GM12878 (cell line): ENCODE results near the gene SCEL. TPM values are rescaled to one million over a fixed set of nuclear protein-coding genes. Genes with fewer than 3 reads are reported as not detected.

Experiments used
- ATAC-seq: fragments of 200-7000 bp; cut with Tn5 transposase; 3 replicates; pipeline ENCODE4 v1.9.1; 2020; ENCODE audit warnings: mild to moderate bottlenecking, moderate library complexity
- BruUV-seq: library from RNA; stranded (reverse); fragments of 400-500 nt; replicated peaks from 2 replicates; lab custom pipeline; 2021; lab: Mats Ljungman, UMichigan
- CTCF ChIA-PET: fragments of 300-600 bp; sonication (Branson Sonifier 250); formaldehyde crosslinking; extraction: SDS; loops from one replicate; lab custom pipeline; 2021; ENCODE audit warnings: inconsistent platforms; lab: Yijun Ruan, JAX
- POLR2A ChIA-PET: fragments of 350-600 bp; formaldehyde crosslinking; extraction: SDS; loops from one replicate; lab custom pipeline; 2021; ENCODE audit warnings: inconsistent platforms; lab: Charles Lee
- RAD21 ChIA-PET: fragments of 300-600 bp; sonication (Branson Sonifier 250); formaldehyde crosslinking; loops from one replicate; lab custom pipeline; 2023; ENCODE audit warnings: antibody characterized with exemption; ENCODE audit not compliant: unreplicated experiment; lab: Charles Lee
- SMC1A ChIA-PET: fragments of 300-600 bp; sonication (Branson Sonifier 250); formaldehyde crosslinking; loops from one replicate; lab custom pipeline; 2023; ENCODE audit not compliant: unreplicated experiment, uncharacterized antibody; lab: Charles Lee
- DNase-seq: peaks from one replicate; pipeline ENCODE4 v3.0.0-alpha.2; 2011; ENCODE audit warnings: low read depth, low spot score
- FAIRE-seq: peaks from 3 replicates; lab custom pipeline; 2011; peaks lifted over from hg19 to GRCh38; lab: Jason Lieb, UNC
- H2AFZ ChIP-seq: 2 replicates; pipeline ENCODE4 v1.6.0; 2011; ENCODE audit warnings: low read depth, low read length, control low read depth; ENCODE audit not compliant: control insufficient read depth
- H3K27ac ChIP-seq: 2 replicates; pipeline ENCODE4 v1.5.1; 2011; ENCODE audit warnings: control low read depth; ENCODE audit not compliant: control insufficient read depth, insufficient read depth
- H3K27me3 ChIP-seq, 2 experiments: replicated peaks in 1 of 2; 2 replicates each; pipeline versions ENCODE4 v1.6.0 to v1.6.1; 2011; ENCODE audit warnings: low read length in 1 of 2; ENCODE audit not compliant: control insufficient read depth in 2 of 2, insufficient read depth in 2 of 2
- H3K36me3 ChIP-seq, 2 experiments: 2 replicates each; pipeline ENCODE4 v1.5.1; 2011; ENCODE audit warnings: low read length in 1 of 2; ENCODE audit not compliant: control insufficient read depth in 2 of 2, insufficient read depth in 2 of 2
- H3K4me1 ChIP-seq: 2 replicates; pipeline ENCODE4 v1.6.1; 2011; ENCODE audit warnings: mild to moderate bottlenecking, low read length, moderate library complexity, mixed read lengths; ENCODE audit not compliant: control insufficient read depth, insufficient read depth
- H3K4me2 ChIP-seq: 2 replicates; pipeline ENCODE4 v1.6.0; 2011; ENCODE audit warnings: control low read depth; ENCODE audit not compliant: control insufficient read depth, insufficient read depth
- H3K4me3 ChIP-seq: fragments of 200-600 bp; sonication (generic); 2 replicates; pipeline ENCODE4 v1.5.1; 2016
- H3K79me2 ChIP-seq: 2 replicates; pipeline ENCODE4 v1.6.0; 2011; ENCODE audit warnings: low read length; ENCODE audit not compliant: control insufficient read depth, insufficient read depth
- H3K9ac ChIP-seq: 2 replicates; pipeline ENCODE4 v1.8.0; 2011; ENCODE audit warnings: low read length, control low read depth, mixed read lengths; ENCODE audit not compliant: control insufficient read depth, insufficient read depth
- H3K9me3 ChIP-seq: replicated peaks from 3 replicates; pipeline ENCODE4 v1.5.1; 2011; ENCODE audit warnings: mild to moderate bottlenecking, low read length; ENCODE audit not compliant: control insufficient read depth, insufficient read depth
- H4K20me1 ChIP-seq: 2 replicates; pipeline ENCODE4 v1.6.0; 2011; ENCODE audit not compliant: control insufficient read depth, insufficient read depth
- BACH1 ChIP-seq: fragments of 450-650 bp; IDR thresholded peaks from 2 replicates; pipeline ENCODE4 v1.6.1; 2017; ENCODE audit warnings: mild to moderate bottlenecking, borderline replicate concordance
- BCL11A ChIP-seq: IDR thresholded peaks from 2 replicates; pipeline ENCODE4 v1.6.1; 2011; ENCODE audit warnings: low read depth, low read length
- CHD1 ChIP-seq: IDR thresholded peaks from 2 replicates; pipeline ENCODE4 v1.6.1; 2012; ENCODE audit warnings: low read depth, low read length, improper control_type of control experiment
- CREB1 ChIP-seq: IDR thresholded peaks from 2 replicates; pipeline ENCODE4 v1.6.1; 2012; ENCODE audit warnings: low read depth, mild to moderate bottlenecking, inconsistent platforms
- EED ChIP-seq: sonication (generic); IDR thresholded peaks from 2 replicates; pipeline ENCODE4 v1.6.1; 2016; ENCODE audit warnings: antibody characterized with exemption, low read depth
- EZH2 ChIP-seq: IDR thresholded peaks from 2 replicates; pipeline ENCODE4 v1.6.1; 2012; ENCODE audit warnings: low read depth, mild to moderate bottlenecking, control low read depth, inconsistent platforms, low read length, borderline replicate concordance; ENCODE audit not compliant: control insufficient read depth
- KDM1A ChIP-seq: fragments of 200-600 bp; sonication (generic); IDR thresholded peaks from 2 replicates; pipeline ENCODE4 v1.6.1; 2016; ENCODE audit warnings: borderline replicate concordance
- MYB ChIP-seq: fragments of 150-350 bp; IDR thresholded peaks from 2 replicates; pipeline ENCODE4 v1.6.1; 2014; ENCODE audit warnings: mild to moderate bottlenecking, low read depth, low read length, borderline replicate concordance
- NFIC ChIP-seq: IDR thresholded peaks from 2 replicates; pipeline ENCODE4 v1.6.1; 2012; ENCODE audit warnings: low read depth, mild to moderate bottlenecking, inconsistent platforms, low read length, moderate library complexity
- POLR2A ChIP-seq: IDR thresholded peaks from 2 replicates; pipeline ENCODE4 v1.6.1; 2011; ENCODE audit warnings: low read depth, mild to moderate bottlenecking, low read length
- RAD21 ChIP-seq: IDR thresholded peaks from 2 replicates; pipeline ENCODE4 v1.6.1; 2011; ENCODE audit warnings: mild to moderate bottlenecking, low read depth, low read length, moderate library complexity; ENCODE audit not compliant: insufficient read depth
- RAD51 ChIP-seq: fragments of 450-650 bp; IDR thresholded peaks from 2 replicates; pipeline ENCODE4 v1.6.1; 2016; ENCODE audit warnings: moderate library complexity, mild to moderate bottlenecking, inconsistent platforms
- RBBP5 ChIP-seq: fragments of 200-600 bp; sonication (generic); conservative IDR thresholded peaks from 2 replicates; pipeline ENCODE4 v1.6.1; 2016
- REST ChIP-seq: IDR thresholded peaks from 2 replicates; pipeline ENCODE4 v1.6.1; 2012; ENCODE audit warnings: mild to moderate bottlenecking, low read depth, low read length
- SREBF1 ChIP-seq: IDR thresholded peaks from 2 replicates; pipeline ENCODE4 v1.6.1; 2012; ENCODE audit warnings: mild to moderate bottlenecking, low read length
- USF2 ChIP-seq: IDR thresholded peaks from 2 replicates; pipeline ENCODE4 v1.6.1; 2011; ENCODE audit warnings: low read depth, low read length, improper control_type of control experiment, borderline replicate concordance
- ZNF24 ChIP-seq: fragments of 450-650 bp; IDR thresholded peaks from 2 replicates; pipeline ENCODE4 v1.6.1; 2017; ENCODE audit warnings: antibody characterized with exemption, mild to moderate bottlenecking
- ZNF274 ChIP-seq: IDR thresholded peaks from one replicate; pipeline ENCODE4 v1.8.0; 2011; ENCODE audit not compliant: insufficient read length, insufficient read depth
- in situ Hi-C: fragments of 300-500 bp; cut with MboI; formaldehyde crosslinking; loops from 9 replicates; pipeline ENCODE4 v1.14.3; 2018; ENCODE audit warnings: mixed read lengths
- intact Hi-C: fragments of 100-400 bp; cut with micrococcal nuclease; formaldehyde crosslinking; loops from one replicate; pipeline ENCODE4 v1.14.2; 2022; ENCODE audit not compliant: unreplicated experiment
- polyA plus RNA-seq, 11 experiments: library from polyadenylated mRNA; depleted of rRNA in 4 of 11; unstranded in 6 of 11; stranded (reverse) in 5 of 11; fragments of >200 nt; fragmentation: Nextera tagmentation in 4 of 11; fragmentation: Illumina TruSeq in 1 of 11; extraction: Ambion mirVana in 4 of 11; extraction: Trizol in 1 of 11; gene quantifications; 1 replicate in 1 of 11; 2 replicates in 10 of 11; pipeline versions ENCODE4 v1.2.1 to v1.2.3, GENCODE V29; 2011 to 2016; ENCODE audit warnings: inconsistent platforms in 2 of 11, missing spikeins in 2 of 11, low read depth in 1 of 11
- total RNA-seq, 4 experiments: library from RNA; depleted of rRNA in 3 of 4; stranded (reverse); fragments of >200 nt in 3 of 4; fragmentation: Illumina TruSeq in 1 of 4; extraction: Trizol in 1 of 4; gene quantifications; 2 replicates each; pipeline versions ENCODE4 v1.2.1 to v1.2.3, GENCODE V29; 2013 to 2021
- TF ChIP-seq, protein P1 (sequence below): IDR thresholded peaks from 2 replicates; pipeline ENCODE4 v1.6.1; 2011; ENCODE audit warnings: low read depth, mild to moderate bottlenecking, low read length, moderate library complexity, borderline replicate concordance; ENCODE audit errors: extremely low read depth

The SCEL gene
- total and polyA plus RNA-seq, 10 of the 15 experiments (the other 5 are each of a cell fraction or from before 2014, with no cell fraction given): 0.09 to 0.68 (median 0.16) TPM; not detected in 1

DNA sequence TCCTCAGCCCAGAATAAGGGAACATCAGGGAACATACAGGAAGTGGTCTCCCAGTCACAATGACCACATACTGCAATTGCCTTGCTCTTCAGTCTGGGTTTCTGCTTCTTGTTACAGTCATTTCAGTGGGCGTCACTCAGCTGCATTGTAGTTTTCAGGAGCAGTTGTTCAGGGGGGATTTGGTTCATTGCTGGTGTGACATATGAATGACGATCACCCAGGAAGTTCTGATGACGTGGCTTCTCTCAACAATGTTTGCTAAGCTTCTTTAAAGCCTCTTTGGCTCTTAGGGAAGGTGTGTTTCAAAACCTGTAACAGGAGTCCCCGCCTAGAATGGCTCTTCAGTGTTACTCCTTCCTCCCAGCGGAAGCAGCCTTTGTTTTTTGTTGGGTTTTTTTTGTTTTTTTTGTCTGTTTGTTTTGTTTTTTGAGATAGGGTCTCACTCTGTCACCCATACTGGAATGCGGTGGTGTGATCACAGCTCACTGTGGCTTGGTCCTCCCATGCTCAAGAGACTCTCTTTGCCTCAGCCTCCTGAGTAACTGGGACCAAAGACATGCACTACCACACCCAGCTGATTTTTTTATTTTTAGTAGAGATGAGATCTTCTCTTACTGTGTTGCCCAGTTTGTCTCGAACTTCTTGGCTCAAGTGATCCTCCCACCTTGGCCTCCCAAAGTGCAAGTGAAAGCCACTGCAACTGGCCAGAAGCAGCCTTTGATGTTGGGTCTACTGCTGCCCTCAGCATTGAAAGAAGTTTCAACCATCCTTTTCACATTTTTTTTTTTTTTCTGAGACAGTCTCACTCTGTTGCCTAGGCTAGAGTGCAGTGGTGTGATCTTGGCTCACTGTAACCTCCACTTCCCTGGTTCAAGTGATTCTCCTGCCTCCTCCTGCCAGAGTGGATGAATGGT is 1.4 kb upstream of the SCEL start (continued):
- TF ChIP-seq USF2 (no peak), NFIC (no peak), CREB1 (peak; percentile 58; the same call in 1 of the 2 replicates)

DNA sequence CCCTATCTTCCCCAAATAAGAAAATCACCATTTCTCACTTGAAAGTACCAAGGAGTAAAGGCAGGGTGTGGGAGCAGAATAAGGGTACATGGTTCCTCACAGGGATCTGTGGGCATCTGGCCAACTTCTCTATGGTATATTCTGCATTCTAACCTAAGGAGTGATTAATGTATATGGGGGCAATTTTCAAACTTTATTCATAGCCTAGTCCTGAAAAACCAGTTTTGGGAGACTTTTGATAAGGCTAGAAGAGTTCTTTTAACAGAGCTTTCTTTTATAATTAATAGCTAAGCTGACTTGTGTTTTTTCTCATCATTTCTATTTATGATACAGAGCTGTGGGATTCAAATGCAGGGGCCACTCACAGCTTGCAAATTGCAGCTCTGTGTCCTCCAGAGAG is 852 bp downstream of the SCEL start:
- intact Hi-C loops: no loop called here
- H3K4me2 ChIP-seq: no peak overlapping the region
- H3K36me3 ChIP-seq: no peaks in the 10 kb centered on the region
- no peak overlapping the region for H3K27ac ChIP-seq
- no peak for ATAC-seq
- H3K79me2 ChIP-seq: no peaks in the 10 kb centered on the region
- BruUV-seq: no TSS peak
- no peak overlapping the region for H3K9ac ChIP-seq
- ChIA-PET POLR2A (no interaction called here), RAD21 (interaction anchor here (1.3 kb wide), 1 partner anchor 43 kb away, joined by 3 read pairs; no protein-coding TSS in a partner anchor), SMC1A (interaction anchor here (0.9 to 1.5 kb wide), 3 partner anchors 8 to 44 kb away, joined by 3 to 5 read pairs (median 4); no protein-coding TSS in a partner anchor), CTCF (interaction anchor here (0.9 to 1.8 kb wide), 2 partner anchors 18 to 28 kb away, joined by 3 to 5 read pairs; no protein-coding TSS in a partner anchor)
- no peaks in the 10 kb centered on the region for H3K9me3 ChIP-seq
- no peak overlapping the region for H2AFZ ChIP-seq
- H4K20me1 ChIP-seq: no peaks in the 10 kb centered on the region
- no peak overlapping the region for H3K4me3 ChIP-seq
- no peaks in the 10 kb centered on the region for H3K4me1 ChIP-seq
- FAIRE-seq: no peak
- in situ Hi-C loops: no loop called here
- H3K27me3 ChIP-seq: peaks cover 0 to 7% of the 10 kb centered on the region in 2 experiments; a peak in 1 of 4 replicates
- DNase-seq: no peak
- TF ChIP-seq RAD21 (no peak), ZNF274 (no peak), BACH1 (no peak), EED (no peak), BCL11A (no peak), POLR2A (no peak), REST (no peak), RBBP5 (no peak), CHD1 (no peak), ZNF24 (no peak), SREBF1 (no peak), RAD51 (no peak), MYB (no peak), EZH2 (no peak), KDM1A (no peak)
- TF ChIP-seq, protein P1, sequence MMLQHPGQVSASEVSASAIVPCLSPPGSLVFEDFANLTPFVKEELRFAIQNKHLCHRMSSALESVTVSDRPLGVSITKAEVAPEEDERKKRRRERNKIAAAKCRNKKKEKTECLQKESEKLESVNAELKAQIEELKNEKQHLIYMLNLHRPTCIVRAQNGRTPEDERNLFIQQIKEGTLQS: no peak
- TF ChIP-seq, all 136 proteins: peak for 0
